ENCODE results near the gene XNDC1N.

GRCh38 chr11:71929491-71929890, 1.1 kb upstream of the XNDC1N start:
- TF ChIP-seq POLR2A (IDR thresholded peaks at IDR 0.05) (no peak), CTCF (IDR thresholded peaks at IDR 0.05) (no peak), POLR2AphosphoS5 (IDR thresholded peaks at IDR 0.05) (no peak)

All from breast epithelium (tissue), 3 donors.